ENCODE results near the gene ZNF532.

ZNF532 gene

GRCh38 chr18:58870621-58871020 lies 5.9 kb downstream of the ZNF532 start:
- DNase-seq = no peak

GRCh38 chr18:58871514-58872420 lies 7.1 kb downstream of the ZNF532 start:
- DNase-seq = no peak

GRCh38 chr18:58878640-58879039 lies 14.0 kb downstream of the ZNF532 start:
- DNase-seq = no peak

- no peak for DNase-seq
Measured at GRCh38 chr18:58881477-58881876, 16.8 kb downstream of the ZNF532 start.

- no peak for DNase-seq
Measured at GRCh38 chr18:58882044-58882443, 17.4 kb downstream of the ZNF532 start.

- no peak for DNase-seq
Measured at GRCh38 chr18:58882686-58883085, 18.0 kb downstream of the ZNF532 start.

GRCh38 chr18:58884680-58885079 lies 20.0 kb downstream of the ZNF532 start:
- DNase-seq = no peak

- DNase-seq = peak; percentile 18
Measured at GRCh38 chr18:58886431-58886830, 21.8 kb downstream of the ZNF532 start.

- DNase-seq = no peak
Measured at GRCh38 chr18:58886864-58887612, 22.4 kb downstream of the ZNF532 start.

- peak; percentile 98 for DNase-seq
Measured at GRCh38 chr18:58887613-58887963, 22.9 kb downstream of the ZNF532 start.

- DNase-seq = no peak
Measured at GRCh38 chr18:58891776-58892175, 27.1 kb downstream of the ZNF532 start.

GRCh38 chr18:58892488-58892887 lies 27.8 kb downstream of the ZNF532 start:
- DNase-seq = no peak

- no peak for DNase-seq
Measured at GRCh38 chr18:58893388-58894099, 28.9 kb downstream of the ZNF532 start.

- no peak for DNase-seq
Measured at GRCh38 chr18:58894930-58895329, 30.3 kb downstream of the ZNF532 start.

- no peak for DNase-seq
Measured at GRCh38 chr18:58895385-58895784, 30.7 kb downstream of the ZNF532 start.

GRCh38 chr18:58896268-58896667 lies 31.6 kb downstream of the ZNF532 start:
- no peak for DNase-seq

- no peak for DNase-seq
Measured at GRCh38 chr18:58896734-58897508, 32.2 kb downstream of the ZNF532 start.

- no peak for DNase-seq
Measured at GRCh38 chr18:58898010-58898799, 33.5 kb downstream of the ZNF532 start.

- DNase-seq = no peak
Measured at GRCh38 chr18:58900015-58900649, 35.5 kb downstream of the ZNF532 start.

- no peak for DNase-seq
Measured at GRCh38 chr18:58901143-58901542, 36.5 kb downstream of the ZNF532 start.

- DNase-seq = peak; percentile 21
Measured at GRCh38 chr18:58901783-58902182, 37.1 kb downstream of the ZNF532 start.
